Measurements from ENCODE around the gene FBXW7. TPM values are rescaled to one million over a fixed set of nuclear protein-coding genes. Genes with fewer than 3 reads are reported as not detected.

Gene FBXW7
- total and polyA plus RNA-seq, 2 of the 13 experiments (the other 11 are each of a cell fraction or from before 2014, with no cell fraction given), result 5.0 to 40.9 TPM

DNA sequence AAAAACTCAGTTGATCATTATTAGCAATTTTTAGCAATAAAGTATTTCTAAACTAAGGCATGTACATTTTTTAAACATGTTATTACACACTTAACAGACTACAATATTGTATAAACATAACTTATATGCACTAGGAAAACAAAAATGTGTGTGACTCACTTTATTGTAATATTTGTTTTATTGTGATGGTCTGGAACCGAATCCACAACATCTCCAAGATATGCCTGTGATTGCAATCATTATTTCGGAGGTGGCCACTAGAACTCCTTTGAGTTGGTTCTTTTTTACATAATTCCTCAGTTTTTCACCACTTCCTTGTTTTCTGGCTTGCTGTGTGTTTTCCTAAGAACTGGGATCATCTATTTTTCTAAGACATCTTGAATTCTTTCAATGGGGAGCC, 53.7 kb downstream of the FBXW7 start:
- no peak overlapping the region for H3K4me2 ChIP-seq (ENCODE audit: low read depth, low read length)
- H3K9ac ChIP-seq (ENCODE audit: insufficient read depth, low read depth, low read length), result no peak overlapping the region
- H3K27me3 ChIP-seq (ENCODE audit: control insufficient read depth in 1 of 2, insufficient read depth in 2 of 2, low read length in 2 of 2), result no peaks in the 10 kb centered on the region
- POLR2A ChIA-PET, result no interaction called here
- in situ Hi-C loops (cut with HindIII; ENCODE audit: extremely low pct_ligation_motif_present, low pct_unique_long_range_greater_than_20kb) (no loop called here), intact Hi-C loops (cut with micrococcal nuclease; ENCODE audit: unreplicated experiment) (loop anchor here (10.0 kb wide), 1 partner anchor 53 kb away; the partner anchor contains the start of gene FBXW7)
- H3K79me2 ChIP-seq (ENCODE audit: insufficient read depth, low read length), result peaks cover 65% of the 10 kb centered on the region
- H3K9me3 ChIP-seq (ENCODE audit: low read length), result no peaks in the 10 kb centered on the region
- H2AFZ ChIP-seq (ENCODE audit: low read length), result no peak overlapping the region
- ATAC-seq, result no peak
- no peaks in the 10 kb centered on the region for H4K20me1 ChIP-seq (ENCODE audit: insufficient read depth, low read length)
- no peak for FAIRE-seq
- peaks cover 62% of the 10 kb centered on the region for H3K4me1 ChIP-seq (ENCODE audit: insufficient read depth, low read length)
- CTCF ChIA-PET (ENCODE audit: low intra/inter-chr PET ratio, low total read pairs), result no interaction called here
- no peak overlapping the region for H3K4me3 ChIP-seq (replicated peaks in 1 of 3; ENCODE audit: insufficient read depth in 1 of 3, low read depth in 2 of 3, low read length in 3 of 3)
- no peak for TF ChIP-seq RBM39 (IDR thresholded peaks at IDR 0.05; ENCODE audit: low read depth, low read length, poor library complexity, severe bottlenecking)
- TF ChIP-seq ZNF570 (CRISPR knock-in tag; IDR thresholded peaks at IDR 0.05; ENCODE audit: borderline replicate concordance), result no peak
- TF ChIP-seq JUND (CRISPR knock-in tag; IDR thresholded peaks at IDR 0.05), result no peak
- no peak for TF ChIP-seq HNRNPH1 (optimal IDR thresholded peaks at IDR 0.05; ENCODE audit: low read depth, low read length)
- no peak for TF ChIP-seq SMARCE1 (IDR thresholded peaks at IDR 0.05; ENCODE audit: borderline replicate concordance)
- TF ChIP-seq POLR2AphosphoS5 (IDR thresholded peaks at IDR 0.05; ENCODE audit: low read depth, low read length), result no peak
- no peak for TF ChIP-seq HNF4G (IDR thresholded peaks at IDR 0.05; ENCODE audit: borderline replicate concordance, low read depth, low read length)
- no peak for TF ChIP-seq HNF4G (CRISPR knock-in tag; IDR thresholded peaks at IDR 0.05; ENCODE audit: borderline replicate concordance, low read depth)
- no peak for TF ChIP-seq MAFG (CRISPR knock-in tag; IDR thresholded peaks at IDR 0.05)
- H3K27ac ChIP-seq (ENCODE audit: extremely low read length, insufficient read depth, low read length), result no peak overlapping the region
- H3K36me3 ChIP-seq (replicated peaks in 1 of 2; ENCODE audit: control insufficient read depth in 1 of 2, insufficient read depth in 2 of 2, low read length in 2 of 2), result no peaks in the 10 kb centered on the region
- WGBS (ENCODE audit: low lambda C conversion rate), result 90% methylated on average over 2 of the region's 2 CpGs
- DNase-seq (ENCODE audit: low spot score), result no peak
- BruUV-seq (replicated peaks), result no TSS peak

DNA sequence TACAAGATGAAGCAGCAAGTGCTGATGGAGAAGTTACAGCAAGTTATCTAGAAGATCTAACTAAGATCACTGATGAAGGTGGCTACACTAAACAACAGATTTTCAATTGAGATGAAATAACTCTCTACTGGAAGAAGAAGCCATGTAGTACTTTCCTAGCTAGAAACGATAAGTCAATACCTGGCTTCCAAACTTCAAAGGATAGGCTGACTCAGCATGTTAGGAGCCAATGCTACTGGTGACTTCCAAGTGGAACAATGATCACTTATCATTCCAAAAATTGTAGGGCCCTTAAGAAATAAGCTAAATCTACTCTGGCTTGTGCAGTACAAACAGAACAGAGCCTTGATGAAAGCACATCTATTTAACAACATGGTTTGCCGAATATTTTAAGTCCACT, 55.0 kb downstream of the FBXW7 start:
- CTCF ChIA-PET (ENCODE audit: low intra/inter-chr PET ratio, low total read pairs), result no interaction called here
- peak overlapping the region; percentile 8; the same call in 1 of the 2 replicates for H3K4me2 ChIP-seq (ENCODE audit: low read depth, low read length)
- in situ Hi-C loops (cut with HindIII; ENCODE audit: extremely low pct_ligation_motif_present, low pct_unique_long_range_greater_than_20kb), result no loop called here
- no peak overlapping the region for H3K4me3 ChIP-seq (replicated peaks in 1 of 3; ENCODE audit: insufficient read depth in 1 of 3, low read depth in 2 of 3, low read length in 3 of 3)
- no peak for FAIRE-seq
- H3K9ac ChIP-seq (ENCODE audit: insufficient read depth, low read depth, low read length), result no peak overlapping the region
- ATAC-seq, result no peak
- H3K79me2 ChIP-seq (ENCODE audit: insufficient read depth, low read length), result peaks cover 61% of the 10 kb centered on the region
- intact Hi-C loops (cut with micrococcal nuclease; ENCODE audit: unreplicated experiment), result loop anchor here (10.0 kb wide), 1 partner anchor 54 kb away; the partner anchor contains the start of gene FBXW7
- H4K20me1 ChIP-seq (ENCODE audit: insufficient read depth, low read length), result no peaks in the 10 kb centered on the region
- peak overlapping the region; percentile 11 for H3K27ac ChIP-seq (ENCODE audit: extremely low read length, insufficient read depth, low read length)
- no peaks in the 10 kb centered on the region for H3K9me3 ChIP-seq (ENCODE audit: low read length)
- DNase-seq (ENCODE audit: low spot score), result peak; percentile 63
- POLR2A ChIA-PET, result no interaction called here
- H3K4me1 ChIP-seq (ENCODE audit: insufficient read depth, low read length), result peaks cover 75% of the 10 kb centered on the region
- H2AFZ ChIP-seq (ENCODE audit: low read length), result no peak overlapping the region
- WGBS (ENCODE audit: low lambda C conversion rate), result 50% methylated on average over 2 of the region's 2 CpGs
- H3K27me3 ChIP-seq (ENCODE audit: control insufficient read depth in 1 of 2, insufficient read depth in 2 of 2, low read length in 2 of 2), result no peaks in the 10 kb centered on the region
- no TSS peak for BruUV-seq (replicated peaks)
- no peaks in the 10 kb centered on the region for H3K36me3 ChIP-seq (replicated peaks in 1 of 2; ENCODE audit: control insufficient read depth in 1 of 2, insufficient read depth in 2 of 2, low read length in 2 of 2)
- peak; percentile 48; the same call in 1 of the 2 replicates for TF ChIP-seq ZNF644 (CRISPR knock-in tag; IDR thresholded peaks at IDR 0.05; ENCODE audit: low read depth)
- TF ChIP-seq, protein P1, sequence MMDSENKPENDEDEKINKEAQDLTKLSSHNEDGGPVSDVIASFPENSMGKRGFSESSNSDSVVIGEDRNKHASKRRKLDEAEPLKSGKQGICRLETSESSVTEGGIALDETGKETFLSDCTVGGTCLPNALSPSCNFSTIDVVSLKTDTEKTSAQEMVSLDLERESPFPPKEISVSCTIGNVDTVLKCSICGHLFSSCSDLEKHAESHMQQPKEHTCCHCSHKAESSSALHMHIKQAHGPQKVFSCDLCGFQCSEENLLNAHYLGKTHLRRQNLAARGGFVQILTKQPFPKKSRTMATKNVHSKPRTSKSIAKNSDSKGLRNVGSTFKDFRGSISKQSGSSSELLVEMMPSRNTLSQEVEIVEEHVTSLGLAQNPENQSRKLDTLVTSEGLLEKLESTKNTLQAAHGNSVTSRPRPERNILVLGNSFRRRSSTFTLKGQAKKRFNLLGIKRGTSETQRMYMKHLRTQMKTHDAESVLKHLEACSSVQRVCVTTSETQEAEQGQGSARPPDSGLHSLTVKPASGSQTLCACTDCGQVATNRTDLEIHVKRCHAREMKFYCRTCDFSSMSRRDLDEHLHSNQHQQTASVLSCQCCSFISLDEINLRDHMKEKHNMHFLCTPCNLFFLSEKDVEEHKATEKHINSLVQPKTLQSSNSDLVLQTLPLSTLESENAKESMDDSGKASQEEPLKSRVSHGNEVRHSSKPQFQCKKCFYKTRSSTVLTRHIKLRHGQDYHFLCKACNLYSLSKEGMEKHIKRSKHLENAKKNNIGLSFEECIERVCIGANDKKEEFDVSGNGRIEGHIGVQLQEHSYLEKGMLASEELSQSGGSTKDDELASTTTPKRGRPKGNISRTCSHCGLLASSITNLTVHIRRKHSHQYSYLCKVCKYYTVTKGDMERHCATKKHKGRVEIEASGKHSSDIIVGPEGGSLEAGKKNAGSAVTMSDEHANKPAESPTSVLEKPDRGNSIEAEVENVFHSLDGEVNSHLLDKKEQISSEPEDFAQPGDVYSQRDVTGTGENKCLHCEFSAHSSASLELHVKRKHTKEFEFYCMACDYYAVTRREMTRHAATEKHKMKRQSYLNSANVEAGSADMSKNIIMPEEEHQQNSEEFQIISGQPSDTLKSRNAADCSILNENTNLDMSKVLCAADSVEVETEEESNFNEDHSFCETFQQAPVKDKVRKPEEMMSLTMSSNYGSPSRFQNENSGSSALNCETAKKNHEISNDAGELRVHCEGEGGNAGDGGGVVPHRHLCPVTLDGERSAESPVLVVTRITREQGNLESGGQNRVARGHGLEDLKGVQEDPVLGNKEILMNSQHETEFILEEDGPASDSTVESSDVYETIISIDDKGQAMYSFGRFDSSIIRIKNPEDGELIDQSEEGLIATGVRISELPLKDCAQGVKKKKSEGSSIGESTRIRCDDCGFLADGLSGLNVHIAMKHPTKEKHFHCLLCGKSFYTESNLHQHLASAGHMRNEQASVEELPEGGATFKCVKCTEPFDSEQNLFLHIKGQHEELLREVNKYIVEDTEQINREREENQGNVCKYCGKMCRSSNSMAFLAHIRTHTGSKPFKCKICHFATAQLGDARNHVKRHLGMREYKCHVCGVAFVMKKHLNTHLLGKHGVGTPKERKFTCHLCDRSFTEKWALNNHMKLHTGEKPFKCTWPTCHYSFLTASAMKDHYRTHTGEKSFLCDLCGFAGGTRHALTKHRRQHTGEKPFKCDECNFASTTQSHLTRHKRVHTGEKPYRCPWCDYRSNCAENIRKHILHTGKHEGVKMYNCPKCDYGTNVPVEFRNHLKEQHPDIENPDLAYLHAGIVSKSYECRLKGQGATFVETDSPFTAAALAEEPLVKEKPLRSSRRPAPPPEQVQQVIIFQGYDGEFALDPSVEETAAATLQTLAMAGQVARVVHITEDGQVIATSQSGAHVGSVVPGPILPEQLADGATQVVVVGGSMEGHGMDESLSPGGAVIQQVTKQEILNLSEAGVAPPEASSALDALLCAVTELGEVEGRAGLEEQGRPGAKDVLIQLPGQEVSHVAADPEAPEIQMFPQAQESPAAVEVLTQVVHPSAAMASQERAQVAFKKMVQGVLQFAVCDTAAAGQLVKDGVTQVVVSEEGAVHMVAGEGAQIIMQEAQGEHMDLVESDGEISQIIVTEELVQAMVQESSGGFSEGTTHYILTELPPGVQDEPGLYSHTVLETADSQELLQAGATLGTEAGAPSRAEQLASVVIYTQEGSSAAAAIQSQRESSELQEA (CRISPR knock-in tag; IDR thresholded peaks at IDR 0.05; ENCODE audit: not compliant biosample characterization), result no peak

Measured in HepG2 (cell line).